A549 (cell line): ENCODE measurements around the gene SLC2A13. TPM values are rescaled to one million over a fixed set of nuclear protein-coding genes. Genes with fewer than 3 reads are reported as not detected.

Experiments
- ATAC-seq, 2 experiments: fragments of 200-7000 bp in 1 of 2; fragments of >200 bp in 1 of 2; cut with Nextera tagmentation in 1 of 2; cut with Tn5 transposase in 1 of 2; 3 replicates each; pipeline versions ENCODE4 v1.8.0 to v1.9.1; 2018 to 2020; ENCODE audit warnings: mild to moderate bottlenecking in 1 of 2, moderate library complexity in 1 of 2
- CTCF ChIA-PET: fragments of 300-600 bp; sonication (Branson Sonifier 250); formaldehyde crosslinking; extraction: SDS; loops from one replicate; lab custom pipeline; 2021; ENCODE audit warnings: antibody characterized with exemption, inconsistent platforms; lab: Yijun Ruan, JAX
- POLR2A ChIA-PET: fragments of 350-600 bp; formaldehyde crosslinking; extraction: SDS; loops from one replicate; lab custom pipeline; 2021; ENCODE audit warnings: antibody characterized with exemption, inconsistent platforms; lab: Yijun Ruan, JAX
- DNase-seq, 2 experiments: peaks; one replicate each; pipeline versions ENCODE4 v3.0.0 to v3.0.0-alpha.2; 2011 to 2016; ENCODE audit warnings: low read depth in 1 of 2, low spot score in 1 of 2
- FAIRE-seq: peaks from 2 replicates; lab custom pipeline; 2011; peaks lifted over from hg19 to GRCh38; lab: Jason Lieb, UNC
- H3K27ac ChIP-seq, 2 experiments: fragments of >200 bp; sonication (Bioruptor Twin); formaldehyde crosslinking; 3 replicates each; pipeline ENCODE4 v1.5.1; 2016 to 2017
- H3K4me1 ChIP-seq: fragments of >200 bp; sonication (Bioruptor Twin); formaldehyde crosslinking; 3 replicates; pipeline ENCODE4 v1.6.1; 2016
- H3K4me2 ChIP-seq: fragments of >200 bp; sonication (Bioruptor Twin); formaldehyde crosslinking; 3 replicates; pipeline ENCODE4 v1.6.1; 2016
- H3K4me3 ChIP-seq: fragments of >200 bp; sonication (Bioruptor Twin); formaldehyde crosslinking; 3 replicates; pipeline ENCODE4 v1.5.1; 2016
- H3K9me3 ChIP-seq: fragments of >200 bp; sonication (Bioruptor Twin); formaldehyde crosslinking; 3 replicates; pipeline ENCODE4 v1.6.1; 2016
- CEBPB ChIP-seq, 2 experiments: fragments of >200 bp in 1 of 2; sonication (Bioruptor Twin) in 1 of 2; formaldehyde crosslinking in 1 of 2; IDR thresholded peaks; 2 replicates each; pipeline ENCODE4 v1.6.1; 2012 to 2016
- CHD4 ChIP-seq: fragments of 200-600 bp; sonication (generic); IDR thresholded peaks from 2 replicates; pipeline ENCODE4 v1.6.1; 2016; ENCODE audit warnings: antibody characterized with exemption, mild to moderate bottlenecking, borderline replicate concordance
- FOSL2 ChIP-seq, 2 experiments: fragments of 450-650 bp in 1 of 2; fragments of >200 bp in 1 of 2; sonication (Bioruptor Twin) in 1 of 2; formaldehyde crosslinking; IDR thresholded peaks; 2 replicates each; pipeline versions ENCODE4 v1.5.0 to v1.6.1; 2016 to 2020; ENCODE audit warnings: mild to moderate bottlenecking in 1 of 2, moderate library complexity in 1 of 2
- GATA3 ChIP-seq: IDR thresholded peaks from 2 replicates; pipeline ENCODE4 v1.6.1; 2012; ENCODE audit warnings: borderline replicate concordance
- HEYL ChIP-seq: fragments of 250-450 bp; sonication (Bioruptor Pico); IDR thresholded peaks from 2 replicates; pipeline ENCODE4 v1.8.0; 2021; ENCODE audit warnings: mild to moderate bottlenecking, moderate library complexity
- KDM1A ChIP-seq: fragments of 200-600 bp; sonication (generic); IDR thresholded peaks from 2 replicates; pipeline ENCODE4 v1.6.1; 2016; ENCODE audit warnings: low read depth, mild to moderate bottlenecking
- MAFK ChIP-seq: fragments of 450-650 bp; IDR thresholded peaks from 2 replicates; pipeline ENCODE4 v1.6.1; 2014; ENCODE audit not compliant: partially characterized antibody
- POLR2A ChIP-seq: IDR thresholded peaks from 2 replicates; pipeline ENCODE4 v1.6.1; 2012; ENCODE audit warnings: mild to moderate bottlenecking, low read length
- RAD21 ChIP-seq, 2 experiments: fragments of >200 bp in 1 of 2; sonication (Bioruptor Twin) in 1 of 2; formaldehyde crosslinking in 1 of 2; IDR thresholded peaks in 1 of 2; conservative IDR thresholded peaks in 1 of 2; 2 replicates in 1 of 2; 3 replicates in 1 of 2; pipeline ENCODE4 v1.6.1; 2012 to 2018; ENCODE audit warnings: inconsistent platforms in 1 of 2
- SMC3 ChIP-seq: fragments of >200 bp; sonication (Bioruptor Twin); formaldehyde crosslinking; IDR thresholded peaks from 3 replicates; pipeline ENCODE4 v1.6.1; 2018; ENCODE audit warnings: inconsistent platforms
- TP53 ChIP-seq: fragments of 250-450 bp; sonication (Bioruptor Pico); IDR thresholded peaks from 2 replicates; pipeline ENCODE4 v1.5.0; 2021; ENCODE audit warnings: mild to moderate bottlenecking, moderate library complexity
- ZC3H11A ChIP-seq: fragments of 450-650 bp; IDR thresholded peaks from 2 replicates; pipeline ENCODE4 v1.6.1; 2014; ENCODE audit warnings: antibody characterized with exemption, mild to moderate bottlenecking
- ZSCAN20 ChIP-seq: fragments of 250-450 bp; sonication (Bioruptor Pico); IDR thresholded peaks from 2 replicates; pipeline ENCODE4 v1.8.0; 2022; ENCODE audit warnings: mild to moderate bottlenecking, moderate library complexity
- WGBS: methylation state at CpG from one replicate; pipeline ENCODE4 v1.1.6; 2017; ENCODE audit errors: missing lambda C conversion rate; 5-methylcytosine and 5-hydroxymethylcytosine counted together
- polyA plus RNA-seq, 4 experiments: library from polyadenylated mRNA; depleted of rRNA in 3 of 4; stranded (reverse); fragments of >200 nt; fragmentation: RNase III in 1 of 4; extraction: RNeasy Plus Mini Kit Qiagen cat#74134 plus additional on column Dnase treatment in 1 of 4; gene quantifications; 2 replicates in 3 of 4; 3 replicates in 1 of 4; pipeline ENCODE4 v1.2.3, GENCODE V29; 2011 to 2017
- TF ChIP-seq, protein P1 (sequence below): IDR thresholded peaks from 2 replicates; pipeline ENCODE4 v1.6.1; 2012
- TF ChIP-seq, protein P2 (sequence below): IDR thresholded peaks from 2 replicates; pipeline ENCODE4 v1.6.1; 2012
- TF ChIP-seq, protein P3 (sequence below): IDR thresholded peaks from 2 replicates; pipeline ENCODE4 v1.6.1; 2012; ENCODE audit warnings: low read depth, borderline replicate concordance
- TF ChIP-seq, protein P4 (sequence below): fragments of >200 bp; sonication (Bioruptor Twin); formaldehyde crosslinking; IDR thresholded peaks from 2 replicates; pipeline ENCODE4 v1.6.1; 2016
- TF ChIP-seq, protein P5 (sequence below): fragments of >200 bp; sonication (Bioruptor Twin); formaldehyde crosslinking; IDR thresholded peaks from 3 replicates; pipeline ENCODE4 v1.5.1; 2016

Gene SLC2A13
- polyA plus RNA-seq, 2 of the 4 experiments (the other 2 are of a cell fraction), result 4.5 to 8.2 TPM

DNA sequence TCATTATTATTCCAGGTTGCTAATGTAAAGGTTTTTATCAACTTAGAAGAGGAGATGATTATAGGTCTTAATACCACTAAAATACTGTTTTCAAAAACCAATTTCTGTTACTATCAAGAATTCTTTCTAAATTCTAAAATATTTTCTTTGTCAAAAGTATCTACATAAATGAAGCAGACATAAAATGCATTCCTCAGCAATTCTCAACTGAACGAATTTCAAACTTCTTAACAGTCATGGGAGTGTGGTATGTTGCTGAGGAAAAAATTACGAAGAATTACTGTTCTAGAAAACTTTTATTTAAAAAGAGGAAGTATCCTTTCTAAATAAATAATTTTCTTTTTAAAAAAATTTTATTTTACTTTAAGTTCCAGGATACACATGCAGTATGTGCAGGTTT is 146.4 kb downstream of the SLC2A13 start:
- ATAC-seq (no peak), FAIRE-seq (no peak), DNase-seq (no peak)
- H3K27ac ChIP-seq, result no peak overlapping the region
- H3K4me3 ChIP-seq, result no peak overlapping the region
- ChIA-PET CTCF (no interaction called here), POLR2A (no interaction called here)
- no peaks in the 10 kb centered on the region for H3K9me3 ChIP-seq
- H3K4me1 ChIP-seq, result no peaks in the 10 kb centered on the region
- WGBS, result 76% methylated on average over 2 of the region's 2 CpGs
- TF ChIP-seq, protein P1, sequence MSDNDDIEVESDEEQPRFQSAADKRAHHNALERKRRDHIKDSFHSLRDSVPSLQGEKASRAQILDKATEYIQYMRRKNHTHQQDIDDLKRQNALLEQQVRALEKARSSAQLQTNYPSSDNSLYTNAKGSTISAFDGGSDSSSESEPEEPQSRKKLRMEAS, result no peak
- peak; percentile 70 for TF ChIP-seq MAFK
- no peak overlapping the region for H3K4me2 ChIP-seq

DNA sequence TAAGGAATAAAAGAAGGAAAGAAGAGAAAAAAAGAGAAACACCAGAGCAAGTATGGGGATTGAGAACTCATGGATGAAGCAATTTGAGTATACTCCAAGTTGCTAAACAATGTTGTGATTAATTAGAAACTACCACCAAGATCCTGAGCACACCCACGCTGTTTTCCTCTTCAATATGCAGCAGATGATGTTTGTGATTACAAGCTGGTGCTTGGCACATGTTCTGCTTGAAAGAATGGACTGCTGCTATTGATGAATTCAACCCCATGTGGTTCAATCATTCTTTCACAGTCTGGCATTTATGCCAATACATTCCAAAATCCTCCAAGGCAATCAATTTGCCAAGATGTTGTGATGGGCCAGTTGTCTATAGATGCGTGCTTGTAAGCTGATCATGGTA is 146.8 kb downstream of the SLC2A13 start:
- DNase-seq (no peak), FAIRE-seq (peak; percentile 46), ATAC-seq (no peak)
- Histone ChIP-seq H3K9me3 (no peaks in the 10 kb centered on the region), H3K4me1 (no peaks in the 10 kb centered on the region), H3K4me2 (no peak overlapping the region), H3K4me3 (no peak overlapping the region), H3K27ac (no peak overlapping the region)
- TF ChIP-seq GATA3 (no peak), KDM1A (no peak), ZSCAN20 (CRISPR knock-in tag) (no peak), CHD4 (no peak), TP53 (no peak), HEYL (CRISPR knock-in tag) (no peak), CEBPB (IDR thresholded peaks at IDR 0.05) (no peak), FOSL2 (IDR thresholded peaks at IDR 0.05) (no peak), FOSL2 (CRISPR knock-in tag; IDR thresholded peaks at IDR 0.05) (no peak), POLR2A (no peak), RAD21 (conservative IDR thresholded peaks at IDR 0.05 in 1 of 2, IDR thresholded peaks at IDR 0.05 in 1 of 2) (no peak)
- TF ChIP-seq, protein P2, sequence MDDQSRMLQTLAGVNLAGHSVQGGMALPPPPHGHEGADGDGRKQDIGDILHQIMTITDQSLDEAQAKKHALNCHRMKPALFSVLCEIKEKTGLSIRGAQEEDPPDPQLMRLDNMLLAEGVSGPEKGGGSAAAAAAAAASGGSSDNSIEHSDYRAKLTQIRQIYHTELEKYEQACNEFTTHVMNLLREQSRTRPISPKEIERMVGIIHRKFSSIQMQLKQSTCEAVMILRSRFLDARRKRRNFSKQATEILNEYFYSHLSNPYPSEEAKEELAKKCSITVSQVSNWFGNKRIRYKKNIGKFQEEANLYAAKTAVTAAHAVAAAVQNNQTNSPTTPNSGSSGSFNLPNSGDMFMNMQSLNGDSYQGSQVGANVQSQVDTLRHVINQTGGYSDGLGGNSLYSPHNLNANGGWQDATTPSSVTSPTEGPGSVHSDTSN, result no peak
- TF ChIP-seq, protein P3, sequence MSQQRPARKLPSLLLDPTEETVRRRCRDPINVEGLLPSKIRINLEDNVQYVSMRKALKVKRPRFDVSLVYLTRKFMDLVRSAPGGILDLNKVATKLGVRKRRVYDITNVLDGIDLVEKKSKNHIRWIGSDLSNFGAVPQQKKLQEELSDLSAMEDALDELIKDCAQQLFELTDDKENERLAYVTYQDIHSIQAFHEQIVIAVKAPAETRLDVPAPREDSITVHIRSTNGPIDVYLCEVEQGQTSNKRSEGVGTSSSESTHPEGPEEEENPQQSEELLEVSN, result no peak
- TF ChIP-seq, protein P4, sequence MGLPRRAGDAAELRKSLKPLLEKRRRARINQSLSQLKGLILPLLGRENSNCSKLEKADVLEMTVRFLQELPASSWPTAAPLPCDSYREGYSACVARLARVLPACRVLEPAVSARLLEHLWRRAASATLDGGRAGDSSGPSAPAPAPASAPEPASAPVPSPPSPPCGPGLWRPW, result no peak
- POLR2A ChIA-PET, result no interaction called here
- CTCF ChIA-PET, result no interaction called here
- 77% methylated on average over 2 of the region's 2 CpGs for WGBS

DNA sequence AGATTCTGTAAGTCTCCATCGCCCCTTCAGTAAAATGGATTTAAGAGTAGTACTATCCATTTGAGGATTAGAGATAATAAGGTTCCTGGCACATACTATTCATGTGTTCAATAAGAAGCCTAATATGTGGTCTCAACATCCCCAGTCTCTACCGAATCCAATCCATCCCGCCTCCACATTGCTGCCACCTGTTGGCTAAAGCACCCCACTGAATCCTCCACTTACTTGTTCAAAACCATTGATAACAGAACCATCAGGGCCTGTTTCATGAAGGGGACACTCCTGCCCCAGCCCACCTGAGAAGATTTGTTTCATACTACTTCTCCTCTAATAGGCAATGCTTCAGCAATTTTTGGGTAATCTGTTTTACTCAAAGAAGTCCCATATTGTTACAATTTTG is 147.5 kb downstream of the SLC2A13 start:
- H3K4me3 ChIP-seq, result no peak overlapping the region
- POLR2A ChIA-PET, result no interaction called here
- H3K27ac ChIP-seq, result no peak overlapping the region
- DNase-seq, result peak in 1 of 2 experiments; percentile 7
- TF ChIP-seq SMC3, result 0 out of 3 replicates have a peak, but pooled peaks have one; percentile 11
- TF ChIP-seq ZC3H11A, result no peak
- TF ChIP-seq RAD21 (conservative IDR thresholded peaks at IDR 0.05 in 1 of 2, IDR thresholded peaks at IDR 0.05 in 1 of 2), result peak in 1 of 2 experiments; percentile 22; a peak in 1 of 5 replicates
- TF ChIP-seq, protein P5, sequence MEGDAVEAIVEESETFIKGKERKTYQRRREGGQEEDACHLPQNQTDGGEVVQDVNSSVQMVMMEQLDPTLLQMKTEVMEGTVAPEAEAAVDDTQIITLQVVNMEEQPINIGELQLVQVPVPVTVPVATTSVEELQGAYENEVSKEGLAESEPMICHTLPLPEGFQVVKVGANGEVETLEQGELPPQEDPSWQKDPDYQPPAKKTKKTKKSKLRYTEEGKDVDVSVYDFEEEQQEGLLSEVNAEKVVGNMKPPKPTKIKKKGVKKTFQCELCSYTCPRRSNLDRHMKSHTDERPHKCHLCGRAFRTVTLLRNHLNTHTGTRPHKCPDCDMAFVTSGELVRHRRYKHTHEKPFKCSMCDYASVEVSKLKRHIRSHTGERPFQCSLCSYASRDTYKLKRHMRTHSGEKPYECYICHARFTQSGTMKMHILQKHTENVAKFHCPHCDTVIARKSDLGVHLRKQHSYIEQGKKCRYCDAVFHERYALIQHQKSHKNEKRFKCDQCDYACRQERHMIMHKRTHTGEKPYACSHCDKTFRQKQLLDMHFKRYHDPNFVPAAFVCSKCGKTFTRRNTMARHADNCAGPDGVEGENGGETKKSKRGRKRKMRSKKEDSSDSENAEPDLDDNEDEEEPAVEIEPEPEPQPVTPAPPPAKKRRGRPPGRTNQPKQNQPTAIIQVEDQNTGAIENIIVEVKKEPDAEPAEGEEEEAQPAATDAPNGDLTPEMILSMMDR, result peak; percentile 26; the same call in 1 of the 3 replicates
- TF ChIP-seq, all 56 proteins: peak for 3
- CTCF ChIA-PET, result no interaction called here
- ATAC-seq (peak in 1 of 2 experiments; percentile 56; a peak in 2 of 6 replicates), FAIRE-seq (no peak)
- H3K4me1 ChIP-seq, result no peaks in the 10 kb centered on the region
- no peaks in the 10 kb centered on the region for H3K9me3 ChIP-seq
- WGBS, result 80% methylated on average over 3 of the region's 3 CpGs
- no peak overlapping the region for H3K4me2 ChIP-seq
